H1 (cell line): ENCODE data around the gene MAP1B.

Experiments used
- CBX8 ChIP-seq: fragments of 300-800, 300-1000 bp; sonication (generic); IDR thresholded peaks from 2 replicates; pipeline ENCODE4 v1.7.1; 2016; ENCODE audit warnings: low read depth, low read length, borderline replicate concordance
- CHD2 ChIP-seq: IDR thresholded peaks from 2 replicates; pipeline ENCODE4 v1.6.1; 2012; ENCODE audit warnings: low read length, improper control_type of control experiment
- CTCF ChIP-seq, 3 experiments: IDR thresholded peaks; 1 replicate in 2 of 3; 2 replicates in 1 of 3; pipeline versions ENCODE4 v1.5.1 to v1.6.1; 2011; ENCODE audit warnings: low read length in 3 of 3, mild to moderate bottlenecking in 3 of 3, inconsistent platforms in 2 of 3, low read depth in 1 of 3, moderate library complexity in 1 of 3; ENCODE audit not compliant: insufficient read depth in 1 of 3; ENCODE audit errors: control extremely low read depth in 1 of 3
- E2F6 ChIP-seq: IDR thresholded peaks from 2 replicates; pipeline ENCODE4 v1.6.1; 2012; ENCODE audit warnings: inconsistent platforms
- EZH2 ChIP-seq: fragments of 200-600 bp; sonication (generic); IDR thresholded peaks from 2 replicates; pipeline ENCODE4 v1.7.1; 2012; ENCODE audit warnings: low read depth, mild to moderate bottlenecking, moderate library complexity, low read length, inconsistent platforms; ENCODE audit not compliant: severe bottlenecking
- HDAC2 ChIP-seq, 2 experiments: fragments of 300-600 bp in 1 of 2; sonication (generic) in 1 of 2; IDR thresholded peaks; 2 replicates each; pipeline ENCODE4 v1.6.1; 2011 to 2012; ENCODE audit warnings: low read depth in 2 of 2, low read length in 2 of 2, mild to moderate bottlenecking in 2 of 2, moderate library complexity in 2 of 2, borderline replicate concordance in 1 of 2, inconsistent platforms in 1 of 2
- JUND ChIP-seq: IDR thresholded peaks from 2 replicates; pipeline ENCODE4 v1.6.1; 2011; ENCODE audit warnings: mild to moderate bottlenecking, improper control_type of control experiment, low read length
- POLR2AphosphoS5 ChIP-seq: IDR thresholded peaks from 2 replicates; pipeline ENCODE4 v1.6.1; 2011; ENCODE audit warnings: low read depth, low read length
- RAD21 ChIP-seq, 2 experiments: IDR thresholded peaks in 1 of 2; conservative IDR thresholded peaks in 1 of 2; 2 replicates each; pipeline ENCODE4 v1.6.1; 2011; ENCODE audit warnings: low read depth in 2 of 2, low read length in 2 of 2, improper control_type of control experiment in 1 of 2, inconsistent platforms in 1 of 2, mild to moderate bottlenecking in 1 of 2, moderate library complexity in 1 of 2
- SP1 ChIP-seq: IDR thresholded peaks from 2 replicates; pipeline ENCODE4 v1.6.1; 2011; ENCODE audit warnings: low read depth, low read length
- SUZ12 ChIP-seq: fragments of 200-600 bp; sonication (generic); IDR thresholded peaks from 2 replicates; pipeline ENCODE4 v1.6.1; 2012; ENCODE audit warnings: mild to moderate bottlenecking, inconsistent platforms, low read length, moderate library complexity, mixed read lengths
- YY1 ChIP-seq: IDR thresholded peaks from 2 replicates; pipeline ENCODE4 v1.6.1; 2011; ENCODE audit warnings: low read depth, mild to moderate bottlenecking, low read length

GRCh38 chr5:72197393-72197792 is 90.1 kb downstream of the MAP1B start:
- TF ChIP-seq POLR2AphosphoS5 (no peak), JUND (no peak), CTCF (IDR thresholded peaks at IDR 0.05; ENCODE audit: control extremely low read depth in 1 of 3, insufficient read depth in 1 of 3, low read depth in 1 of 3, low read length in 3 of 3) (no peak), CHD2 (no peak), EZH2 (no peak), SUZ12 (no peak), RAD21 (IDR thresholded peaks at IDR 0.05 in 1 of 2, conservative IDR thresholded peaks at IDR 0.05 in 1 of 2; ENCODE audit: low read depth in 2 of 2, low read length in 2 of 2) (no peak), SP1 (no peak), HDAC2 (IDR thresholded peaks at IDR 0.05; ENCODE audit: borderline replicate concordance in 1 of 2, low read depth in 2 of 2, low read length in 2 of 2) (no peak), CBX8 (no peak), YY1 (no peak), E2F6 (no peak)
